ENCODE measurements around the gene TOR1B.

TOR1B gene

GRCh38 chr9:129840034-129840433 lies 37.0 kb downstream of the TOR1B start:
- no peak for DNase-seq (ENCODE audit: low read depth in 2 of 3, low spot score in 2 of 3)

GRCh38 chr9:129841071-129841470 lies 38.1 kb downstream of the TOR1B start:
- no peak for DNase-seq (ENCODE audit: low read depth in 2 of 3, low spot score in 2 of 3)

GRCh38 chr9:129845373-129845772 lies 42.4 kb downstream of the TOR1B start:
- no peak for DNase-seq (ENCODE audit: low read depth in 2 of 3, low spot score in 2 of 3)

GRCh38 chr9:129848712-129849441 lies 45.9 kb downstream of the TOR1B start:
- DNase-seq (ENCODE audit: low read depth in 2 of 3, low spot score in 2 of 3), result no peak

- no peak for DNase-seq (ENCODE audit: low read depth in 2 of 3, low spot score in 2 of 3)
Observed at GRCh38 chr9:129849901-129850300, 46.9 kb downstream of the TOR1B start.

- no peak for DNase-seq (ENCODE audit: low read depth in 2 of 3, low spot score in 2 of 3)
Observed at GRCh38 chr9:129850821-129851550, 48.0 kb downstream of the TOR1B start.

GRCh38 chr9:129851821-129852220 lies 48.8 kb downstream of the TOR1B start:
- DNase-seq (ENCODE audit: low read depth in 2 of 3, low spot score in 2 of 3), result no peak

GRCh38 chr9:129852579-129852978 lies 49.6 kb downstream of the TOR1B start:
- no peak for DNase-seq (ENCODE audit: low read depth in 2 of 3, low spot score in 2 of 3)

GRCh38 chr9:129853614-129854013 lies 50.6 kb downstream of the TOR1B start:
- no peak for DNase-seq (ENCODE audit: low read depth in 2 of 3, low spot score in 2 of 3)

- DNase-seq (ENCODE audit: low read depth in 2 of 3, low spot score in 2 of 3), result no peak
Observed at GRCh38 chr9:129854588-129855110, 51.7 kb downstream of the TOR1B start.

GRCh38 chr9:129857207-129857606 lies 54.2 kb downstream of the TOR1B start:
- no peak for DNase-seq (ENCODE audit: low read depth in 2 of 3, low spot score in 2 of 3)

- DNase-seq (ENCODE audit: low read depth in 2 of 3, low spot score in 2 of 3), result no peak
Observed at GRCh38 chr9:129858167-129858962, 55.4 kb downstream of the TOR1B start.
